Measurements from ENCODE around the gene ZNF724. TPM values are rescaled to one million over a fixed set of nuclear protein-coding genes. Genes with fewer than 3 reads are reported as not detected.
"Not testable (repeated sequence)": the region's sequence is repeated elsewhere in the genome, so short reads cannot be mapped to it uniquely, and the experiment has no call there.

Gene ZNF724
- total and polyA plus RNA-seq, 2 of the 13 experiments (the other 11 are each of a cell fraction or from before 2014, with no cell fraction given) = 1.5 to 15.0 TPM

DNA sequence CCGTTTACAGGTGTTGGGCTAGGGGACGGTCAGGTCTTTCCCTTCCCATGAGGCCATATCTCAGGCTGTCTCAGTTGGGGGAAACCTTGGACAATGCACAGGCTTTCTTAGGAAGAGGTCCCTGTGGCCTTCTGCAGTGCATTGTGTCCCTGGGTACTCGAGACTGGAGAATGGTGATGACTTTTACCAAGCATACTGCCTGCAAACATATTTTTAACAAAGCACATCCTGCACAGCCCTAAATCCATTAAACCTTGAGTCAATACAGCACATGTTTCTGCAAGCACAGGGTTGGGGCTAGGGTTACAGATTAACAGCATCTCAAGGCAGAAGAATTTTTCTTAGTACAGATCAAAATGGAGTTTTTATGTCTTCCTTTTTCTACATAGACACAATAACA, 27.9 kb upstream of the ZNF724 start (continued):
- TF ChIP-seq, protein P1, sequence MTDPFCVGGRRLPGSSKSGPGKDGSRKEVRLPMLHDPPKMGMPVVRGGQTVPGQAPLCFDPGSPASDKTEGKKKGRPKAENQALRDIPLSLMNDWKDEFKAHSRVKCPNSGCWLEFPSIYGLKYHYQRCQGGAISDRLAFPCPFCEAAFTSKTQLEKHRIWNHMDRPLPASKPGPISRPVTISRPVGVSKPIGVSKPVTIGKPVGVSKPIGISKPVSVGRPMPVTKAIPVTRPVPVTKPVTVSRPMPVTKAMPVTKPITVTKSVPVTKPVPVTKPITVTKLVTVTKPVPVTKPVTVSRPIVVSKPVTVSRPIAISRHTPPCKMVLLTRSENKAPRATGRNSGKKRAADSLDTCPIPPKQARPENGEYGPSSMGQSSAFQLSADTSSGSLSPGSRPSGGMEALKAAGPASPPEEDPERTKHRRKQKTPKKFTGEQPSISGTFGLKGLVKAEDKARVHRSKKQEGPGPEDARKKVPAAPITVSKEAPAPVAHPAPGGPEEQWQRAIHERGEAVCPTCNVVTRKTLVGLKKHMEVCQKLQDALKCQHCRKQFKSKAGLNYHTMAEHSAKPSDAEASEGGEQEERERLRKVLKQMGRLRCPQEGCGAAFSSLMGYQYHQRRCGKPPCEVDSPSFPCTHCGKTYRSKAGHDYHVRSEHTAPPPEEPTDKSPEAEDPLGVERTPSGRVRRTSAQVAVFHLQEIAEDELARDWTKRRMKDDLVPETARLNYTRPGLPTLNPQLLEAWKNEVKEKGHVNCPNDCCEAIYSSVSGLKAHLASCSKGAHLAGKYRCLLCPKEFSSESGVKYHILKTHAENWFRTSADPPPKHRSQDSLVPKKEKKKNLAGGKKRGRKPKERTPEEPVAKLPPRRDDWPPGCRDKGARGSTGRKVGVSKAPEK (CRISPR knock-in tag; IDR thresholded peaks at IDR 0.05; ENCODE audit: borderline replicate concordance) = peak; percentile 62; the same call in 1 of the 2 replicates
- TF ChIP-seq SOX6 (IDR thresholded peaks at IDR 0.05) = not testable (repeated sequence)
- TF ChIP-seq SOX6 (CRISPR knock-in tag; IDR thresholded peaks at IDR 0.05) = peak; percentile 63

DNA sequence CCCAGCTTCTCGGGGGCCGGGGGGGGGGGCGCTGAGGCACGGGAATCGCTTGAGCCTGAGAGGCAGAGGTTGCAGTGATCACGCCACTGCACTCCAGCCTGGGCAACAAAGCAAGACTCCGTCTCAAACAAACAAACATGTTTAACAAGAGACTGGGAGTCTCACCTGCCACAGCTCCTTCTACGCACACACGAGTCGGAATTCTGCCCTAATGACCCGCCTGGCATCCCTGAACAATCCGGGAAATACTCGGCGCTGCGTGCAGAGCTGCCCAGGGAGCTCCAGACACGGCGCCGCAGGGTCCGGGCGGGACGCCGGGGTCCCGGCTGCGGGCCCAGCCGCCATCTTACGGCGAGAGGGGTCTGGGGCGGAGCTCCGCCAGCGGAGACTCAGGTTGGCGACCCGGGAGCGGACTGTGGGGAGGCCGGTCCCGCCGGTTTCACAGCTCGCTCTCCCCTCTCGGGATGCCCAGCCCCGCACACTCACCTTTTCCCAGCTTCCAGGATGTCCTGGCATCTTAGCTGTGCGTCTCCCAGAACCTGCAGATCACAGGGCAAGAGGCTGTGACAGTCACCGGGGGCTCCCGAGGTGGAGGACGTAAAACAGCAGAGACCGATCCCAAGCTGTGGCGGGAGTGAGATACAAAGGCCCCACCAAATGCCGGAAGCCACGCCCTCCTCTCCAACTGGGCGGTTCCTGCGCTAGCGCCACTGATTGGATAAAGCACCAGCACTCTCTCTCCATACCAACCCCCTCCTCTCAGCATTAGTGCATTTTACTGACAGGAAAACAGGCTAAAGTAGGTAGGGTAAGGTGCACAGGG, 23.6 kb upstream of the ZNF724 start:
- WGBS (ENCODE audit: low lambda C conversion rate) = 0% methylated on average over 17 of the region's 50 CpGs
- DNase-seq (ENCODE audit: low spot score) (peak; percentile 88), ATAC-seq (peak; percentile 98), FAIRE-seq (peak; percentile 54)
- Histone ChIP-seq H3K9ac (ENCODE audit: insufficient read depth, low read depth, low read length) (peak overlapping the region; percentile 90), H4K20me1 (ENCODE audit: insufficient read depth, low read length) (no peaks in the 10 kb centered on the region), H3K4me1 (ENCODE audit: insufficient read depth, low read length) (peaks cover 63% of the 10 kb centered on the region), H3K36me3 (replicated peaks in 1 of 2; ENCODE audit: control insufficient read depth in 1 of 2, insufficient read depth in 2 of 2, low read length in 2 of 2) (peaks cover 3 to 8% of the 10 kb centered on the region in 2 experiments; a peak in 3 of 5 replicates), H3K4me3 (replicated peaks in 1 of 3; ENCODE audit: insufficient read depth in 1 of 3, low read depth in 2 of 3, low read length in 3 of 3) (peak overlapping the region; percentile 90 to 97 (median 94)), H2AFZ (ENCODE audit: low read length) (no peak overlapping the region), H3K9me3 (ENCODE audit: low read length) (no peaks in the 10 kb centered on the region), H3K4me2 (ENCODE audit: low read depth, low read length) (peak overlapping the region; percentile 59), H3K27ac (ENCODE audit: extremely low read length, insufficient read depth, low read length) (peak overlapping the region; percentile 87), H3K79me2 (ENCODE audit: insufficient read depth, low read length) (peaks cover 22% of the 10 kb centered on the region), H3K27me3 (ENCODE audit: control insufficient read depth in 1 of 2, insufficient read depth in 2 of 2, low read length in 2 of 2) (no peaks in the 10 kb centered on the region; a peak in 1 of 5 replicates)
- in situ Hi-C loops (cut with HindIII; ENCODE audit: extremely low pct_ligation_motif_present, low pct_unique_long_range_greater_than_20kb) (loop anchor here (25.0 kb wide), 1 partner anchor 764 kb away; no protein-coding TSS in a partner anchor), intact Hi-C loops (cut with micrococcal nuclease; ENCODE audit: unreplicated experiment) (loop anchor here (1.0 to 10.0 kb wide), 2 partner anchors 24 to 121 kb away; partner anchors contain the start of genes ZNF724 and ZNF91)
- CTCF ChIA-PET (ENCODE audit: low intra/inter-chr PET ratio, low total read pairs) = no interaction called here
- no TSS peak for BruUV-seq (replicated peaks)
- POLR2A ChIA-PET = interaction anchor here (0.9 to 2.1 kb wide), 13 partner anchors 8 to 1507 kb away, joined by 3 to 29 read pairs (median 6); partner anchors contain the start of genes ZNF100, ZNF675, ZNF724 and ZNF91
- TF ChIP-seq HMGA1 (CRISPR knock-in tag; conservative IDR thresholded peaks at IDR 0.05) = no peak
- TF ChIP-seq XRCC5 (optimal IDR thresholded peaks at IDR 0.05; ENCODE audit: low read length) = no peak
- TF ChIP-seq ZFP90 (CRISPR knock-in tag; IDR thresholded peaks at IDR 0.05; ENCODE audit: borderline replicate concordance) = peak; percentile 77; the same call in 1 of the 2 replicates
- 0 out of 2 replicates have a peak, but pooled peaks have one; percentile 25 for TF ChIP-seq SP5 (CRISPR knock-in tag; IDR thresholded peaks at IDR 0.05; ENCODE audit: borderline replicate concordance, low read depth)
- no peak for TF ChIP-seq EED (CRISPR knock-in tag; IDR thresholded peaks at IDR 0.05)
- no peak for TF ChIP-seq ZNF546 (CRISPR knock-in tag; conservative IDR thresholded peaks at IDR 0.05)
- TF ChIP-seq SRF (IDR thresholded peaks at IDR 0.05; ENCODE audit: low read depth, low read length) = no peak
- TF ChIP-seq, protein P2, sequence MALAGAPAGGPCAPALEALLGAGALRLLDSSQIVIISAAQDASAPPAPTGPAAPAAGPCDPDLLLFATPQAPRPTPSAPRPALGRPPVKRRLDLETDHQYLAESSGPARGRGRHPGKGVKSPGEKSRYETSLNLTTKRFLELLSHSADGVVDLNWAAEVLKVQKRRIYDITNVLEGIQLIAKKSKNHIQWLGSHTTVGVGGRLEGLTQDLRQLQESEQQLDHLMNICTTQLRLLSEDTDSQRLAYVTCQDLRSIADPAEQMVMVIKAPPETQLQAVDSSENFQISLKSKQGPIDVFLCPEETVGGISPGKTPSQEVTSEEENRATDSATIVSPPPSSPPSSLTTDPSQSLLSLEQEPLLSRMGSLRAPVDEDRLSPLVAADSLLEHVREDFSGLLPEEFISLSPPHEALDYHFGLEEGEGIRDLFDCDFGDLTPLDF (CRISPR knock-in tag; IDR thresholded peaks at IDR 0.05) = no peak
- no peak for TF ChIP-seq RCOR2 (CRISPR knock-in tag; IDR thresholded peaks at IDR 0.05)
- TF ChIP-seq ZKSCAN5 (CRISPR knock-in tag; IDR thresholded peaks at IDR 0.05) = no peak
- TF ChIP-seq, protein P3, sequence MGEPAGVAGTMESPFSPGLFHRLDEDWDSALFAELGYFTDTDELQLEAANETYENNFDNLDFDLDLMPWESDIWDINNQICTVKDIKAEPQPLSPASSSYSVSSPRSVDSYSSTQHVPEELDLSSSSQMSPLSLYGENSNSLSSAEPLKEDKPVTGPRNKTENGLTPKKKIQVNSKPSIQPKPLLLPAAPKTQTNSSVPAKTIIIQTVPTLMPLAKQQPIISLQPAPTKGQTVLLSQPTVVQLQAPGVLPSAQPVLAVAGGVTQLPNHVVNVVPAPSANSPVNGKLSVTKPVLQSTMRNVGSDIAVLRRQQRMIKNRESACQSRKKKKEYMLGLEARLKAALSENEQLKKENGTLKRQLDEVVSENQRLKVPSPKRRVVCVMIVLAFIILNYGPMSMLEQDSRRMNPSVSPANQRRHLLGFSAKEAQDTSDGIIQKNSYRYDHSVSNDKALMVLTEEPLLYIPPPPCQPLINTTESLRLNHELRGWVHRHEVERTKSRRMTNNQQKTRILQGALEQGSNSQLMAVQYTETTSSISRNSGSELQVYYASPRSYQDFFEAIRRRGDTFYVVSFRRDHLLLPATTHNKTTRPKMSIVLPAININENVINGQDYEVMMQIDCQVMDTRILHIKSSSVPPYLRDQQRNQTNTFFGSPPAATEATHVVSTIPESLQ (CRISPR knock-in tag; conservative IDR thresholded peaks at IDR 0.05) = no peak
- TF ChIP-seq ZSCAN21 (CRISPR knock-in tag; IDR thresholded peaks at IDR 0.05; ENCODE audit: borderline replicate concordance) = no peak
- no peak for TF ChIP-seq ARNT (IDR thresholded peaks at IDR 0.05)
- TF ChIP-seq MIER2 (CRISPR knock-in tag; IDR thresholded peaks at IDR 0.05) = no peak
